ENCODE data around the gene TMEM196. TPM values are rescaled to one million over a fixed set of nuclear protein-coding genes. Genes with fewer than 3 reads are reported as not detected.

The TMEM196 gene
- total RNA-seq, 1 donor from 2014 or later, result not detected

DNA sequence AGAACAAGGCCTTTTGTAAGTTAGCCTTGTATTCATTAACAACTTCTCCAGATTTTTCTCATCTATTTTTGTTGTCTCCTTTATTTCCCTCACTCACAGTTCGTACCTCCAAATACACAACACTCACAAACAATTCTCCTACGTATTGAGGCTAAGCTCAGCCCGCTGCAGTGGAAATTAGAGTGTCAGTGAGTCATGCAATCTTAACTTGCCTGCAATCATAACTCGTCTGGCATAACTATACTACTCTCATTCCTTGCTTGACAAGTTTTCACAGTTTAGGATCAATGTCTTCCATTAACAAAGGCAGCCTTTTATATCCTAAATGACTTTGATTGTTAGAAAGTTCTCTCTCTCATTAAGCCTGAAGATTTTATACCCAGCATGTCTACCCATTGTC lies 23.8 kb downstream of the TMEM196 start:
- intact Hi-C loops (cut with micrococcal nuclease), result loop anchor here (10.0 kb wide), 1 partner anchor 565 kb away; no protein-coding TSS in a partner anchor
- Mint-ChIP-seq H3K27ac (no peak overlapping the region), H3K4me1 (ENCODE audit: low read depth) (no peaks in the 10 kb centered on the region), H3K4me3 (ENCODE audit: low read depth) (no peak overlapping the region), H3K9me3 (no peaks in the 10 kb centered on the region), H3K36me3 (ENCODE audit: low read depth) (no peaks in the 10 kb centered on the region), H3K27me3 (ENCODE audit: low read depth) (no peaks in the 10 kb centered on the region)
- no peak for DNase-seq (ENCODE audit: low spot score)

DNA sequence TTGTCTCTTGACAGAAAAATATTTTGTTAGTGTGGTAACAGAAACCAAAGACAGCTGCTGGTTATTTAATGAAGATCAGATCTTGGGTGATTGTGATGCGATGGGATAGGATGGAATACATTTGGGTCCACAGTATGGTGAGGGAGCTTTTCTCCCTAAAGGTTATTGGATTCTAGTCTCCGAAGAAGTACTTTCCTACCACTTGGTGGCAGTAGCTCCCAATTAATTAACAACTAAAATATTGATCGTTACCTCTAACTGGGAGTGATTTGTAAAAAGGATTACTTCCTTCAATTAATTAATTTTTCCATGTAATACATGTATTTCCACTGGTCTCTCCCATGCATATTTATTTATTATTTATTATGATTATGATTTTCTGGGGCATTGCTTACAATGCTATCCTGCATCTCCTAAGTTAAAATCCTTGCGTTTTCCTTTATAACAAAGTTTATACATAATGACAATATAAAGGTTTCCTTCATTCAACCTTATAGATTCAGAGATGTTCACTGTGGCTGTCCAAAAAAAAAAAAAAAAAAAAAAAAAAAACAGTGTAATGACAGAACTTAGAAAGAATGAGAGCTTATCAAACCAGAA lies 25.6 kb downstream of the TMEM196 start:
- no peak overlapping the region for H3K27ac Mint-ChIP-seq
- H3K4me3 Mint-ChIP-seq (ENCODE audit: low read depth), result no peak overlapping the region
- intact Hi-C loops (cut with micrococcal nuclease), result loop anchor here (10.0 kb wide), 1 partner anchor 567 kb away; no protein-coding TSS in a partner anchor
- no peaks in the 10 kb centered on the region for H3K9me3 Mint-ChIP-seq
- no peaks in the 10 kb centered on the region for H3K27me3 Mint-ChIP-seq (ENCODE audit: low read depth)
- no peaks in the 10 kb centered on the region for H3K36me3 Mint-ChIP-seq (ENCODE audit: low read depth)
- no peak for DNase-seq (ENCODE audit: low spot score)
- H3K4me1 Mint-ChIP-seq (ENCODE audit: low read depth), result no peaks in the 10 kb centered on the region

DNA sequence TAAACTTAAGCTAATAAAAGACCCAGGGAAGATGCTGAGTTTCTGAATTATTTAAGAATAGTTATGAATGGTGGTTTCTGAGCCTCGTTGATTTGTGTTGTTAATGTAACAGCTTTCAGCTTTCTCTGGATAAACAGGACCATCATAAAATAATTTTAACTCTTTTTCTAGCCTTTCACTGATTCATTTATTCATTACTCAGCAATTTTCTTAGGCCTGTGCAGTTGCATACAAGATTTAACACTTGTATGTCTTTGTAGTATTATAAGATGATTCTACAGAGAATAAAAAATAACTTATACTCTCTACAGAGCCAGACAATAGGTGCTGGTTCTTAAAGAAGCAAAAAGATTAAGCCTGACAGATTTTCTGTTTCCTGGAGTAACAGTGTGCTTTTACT lies 29.3 kb downstream of the TMEM196 start:
- H3K9me3 Mint-ChIP-seq, result no peaks in the 10 kb centered on the region
- intact Hi-C loops (cut with micrococcal nuclease), result loop anchor here (10.0 kb wide), 1 partner anchor 571 kb away; no protein-coding TSS in a partner anchor
- H3K27me3 Mint-ChIP-seq (ENCODE audit: low read depth), result no peaks in the 10 kb centered on the region
- H3K4me3 Mint-ChIP-seq (ENCODE audit: low read depth), result no peak overlapping the region
- H3K36me3 Mint-ChIP-seq (ENCODE audit: low read depth), result no peaks in the 10 kb centered on the region
- no peak overlapping the region for H3K27ac Mint-ChIP-seq
- H3K4me1 Mint-ChIP-seq (ENCODE audit: low read depth), result no peaks in the 10 kb centered on the region
- no peak for DNase-seq (ENCODE audit: low spot score)

DNA sequence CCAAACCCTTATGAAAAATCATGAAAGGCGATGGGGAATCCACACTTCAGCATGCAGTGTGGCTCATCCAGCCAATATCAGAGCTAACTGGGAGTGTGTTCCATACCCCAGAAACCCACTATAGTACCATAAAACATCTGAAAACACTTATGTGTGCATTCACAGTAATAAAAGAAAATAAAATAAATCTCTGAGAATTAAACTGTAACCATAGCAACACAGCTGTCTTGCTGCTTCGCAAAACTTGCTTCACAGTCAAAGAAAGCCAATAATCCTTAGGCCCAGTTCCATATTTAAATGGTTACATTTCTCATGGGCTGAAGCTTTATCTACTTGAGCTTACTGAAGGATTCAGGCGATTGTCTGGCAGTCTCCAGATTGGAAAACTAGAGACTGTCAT lies 44.7 kb downstream of the TMEM196 start:
- no peak overlapping the region for H3K27ac Mint-ChIP-seq
- no peaks in the 10 kb centered on the region for H3K36me3 Mint-ChIP-seq (ENCODE audit: low read depth)
- no peak overlapping the region for H3K4me3 Mint-ChIP-seq (ENCODE audit: low read depth)
- intact Hi-C loops (cut with micrococcal nuclease), result no loop called here
- peaks cover 2% of the 10 kb centered on the region for H3K27me3 Mint-ChIP-seq (ENCODE audit: low read depth)
- DNase-seq (ENCODE audit: low spot score), result no peak
- H3K4me1 Mint-ChIP-seq (ENCODE audit: low read depth), result no peaks in the 10 kb centered on the region
- H3K9me3 Mint-ChIP-seq, result no peaks in the 10 kb centered on the region

DNA sequence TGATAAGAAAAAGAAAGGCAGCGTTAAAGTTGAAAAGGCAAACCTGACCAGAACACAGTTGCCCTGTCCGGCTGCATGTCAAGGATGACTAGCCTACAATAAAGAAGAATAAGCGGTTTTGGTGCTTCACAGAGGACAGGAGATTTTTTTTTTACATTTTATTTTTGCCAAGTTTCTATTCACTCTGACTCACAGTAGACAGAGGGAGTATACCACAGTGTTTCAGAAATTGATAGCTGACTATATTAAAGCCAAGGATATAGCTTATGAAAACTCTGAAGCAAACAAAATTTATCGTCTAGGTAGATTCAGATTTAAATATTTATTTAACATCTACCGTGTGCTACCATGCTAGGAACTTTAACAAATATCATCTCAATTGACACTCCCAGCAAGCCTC lies 47.6 kb downstream of the TMEM196 start:
- no peaks in the 10 kb centered on the region for H3K36me3 Mint-ChIP-seq (ENCODE audit: low read depth)
- H3K4me3 Mint-ChIP-seq (ENCODE audit: low read depth), result no peak overlapping the region
- no peaks in the 10 kb centered on the region for H3K9me3 Mint-ChIP-seq
- DNase-seq (ENCODE audit: low spot score), result no peak
- no peak overlapping the region for H3K27ac Mint-ChIP-seq
- peaks cover 2% of the 10 kb centered on the region for H3K27me3 Mint-ChIP-seq (ENCODE audit: low read depth)
- intact Hi-C loops (cut with micrococcal nuclease), result no loop called here
- no peaks in the 10 kb centered on the region for H3K4me1 Mint-ChIP-seq (ENCODE audit: low read depth)

DNA sequence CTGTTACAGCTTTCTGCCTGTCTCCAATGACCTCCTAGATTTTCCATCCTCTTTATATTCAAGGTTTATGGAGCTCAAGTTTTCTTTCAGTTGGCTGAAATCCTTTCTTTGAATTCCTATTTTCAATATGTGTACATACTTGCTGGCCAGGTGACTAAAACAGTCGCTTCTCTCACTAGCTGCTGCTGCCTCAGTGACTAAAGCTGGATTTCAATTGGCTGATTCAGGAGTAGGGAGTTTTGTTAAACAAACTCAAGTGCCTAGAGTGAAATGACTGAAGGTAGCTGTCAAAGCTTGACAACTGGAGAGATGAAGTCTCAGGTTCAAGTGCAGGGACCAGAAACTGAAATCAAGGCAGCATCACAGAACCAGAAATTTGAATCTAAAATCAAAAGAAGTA lies 57.9 kb downstream of the TMEM196 start:
- no peak overlapping the region for H3K4me3 Mint-ChIP-seq (ENCODE audit: low read depth)
- no peak overlapping the region for H3K27ac Mint-ChIP-seq
- H3K4me1 Mint-ChIP-seq (ENCODE audit: low read depth), result peaks cover 1% of the 10 kb centered on the region
- DNase-seq (ENCODE audit: low spot score), result no peak
- no peaks in the 10 kb centered on the region for H3K36me3 Mint-ChIP-seq (ENCODE audit: low read depth)
- no peaks in the 10 kb centered on the region for H3K9me3 Mint-ChIP-seq
- intact Hi-C loops (cut with micrococcal nuclease), result no loop called here
- H3K27me3 Mint-ChIP-seq (ENCODE audit: low read depth), result peaks cover 10% of the 10 kb centered on the region

DNA sequence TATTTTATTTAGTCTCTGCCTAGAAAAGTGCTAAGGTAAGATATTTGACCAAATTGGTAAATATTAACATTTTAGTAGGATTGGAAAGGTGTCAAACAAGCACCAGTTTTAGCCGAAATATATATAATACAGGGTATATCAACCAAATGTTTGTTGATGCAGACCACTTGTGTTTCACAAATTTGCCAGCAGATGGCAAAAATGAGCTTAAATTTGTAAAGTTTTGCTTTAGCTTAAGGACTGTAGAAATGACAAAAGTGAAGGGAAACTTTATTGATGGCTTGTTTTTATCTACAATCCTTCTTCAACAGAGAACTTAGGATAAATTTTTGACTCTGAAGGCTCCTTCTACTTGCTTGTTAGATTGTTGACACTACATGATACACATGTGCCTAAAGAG lies 59.7 kb downstream of the TMEM196 start:
- H3K4me3 Mint-ChIP-seq (ENCODE audit: low read depth), result no peak overlapping the region
- intact Hi-C loops (cut with micrococcal nuclease), result loop anchor here (1.0 kb wide), 1 partner anchor 885 kb away; no protein-coding TSS in a partner anchor
- H3K9me3 Mint-ChIP-seq, result no peaks in the 10 kb centered on the region
- H3K36me3 Mint-ChIP-seq (ENCODE audit: low read depth), result no peaks in the 10 kb centered on the region
- peaks cover 10% of the 10 kb centered on the region for H3K27me3 Mint-ChIP-seq (ENCODE audit: low read depth)
- DNase-seq (ENCODE audit: low spot score), result no peak
- H3K4me1 Mint-ChIP-seq (ENCODE audit: low read depth), result peaks cover 13% of the 10 kb centered on the region
- no peak overlapping the region for H3K27ac Mint-ChIP-seq

DNA sequence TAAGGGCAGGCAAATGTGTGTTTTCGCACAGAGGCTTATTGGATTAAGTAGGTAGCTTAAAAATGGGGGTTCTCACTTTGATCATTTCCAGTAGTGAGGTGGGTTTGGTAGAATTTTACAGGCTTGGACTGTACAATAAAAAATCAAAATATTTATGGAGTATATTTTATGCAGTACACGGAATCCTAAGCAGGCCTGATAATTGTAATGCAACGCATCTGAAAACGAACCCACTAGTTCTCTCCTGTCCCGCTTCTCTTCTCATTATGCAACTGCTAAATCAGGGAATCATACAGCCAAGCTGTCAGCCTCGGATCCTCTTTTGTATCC lies 64.2 kb downstream of the TMEM196 start:
- DNase-seq (ENCODE audit: low spot score), result no peak
- Mint-ChIP-seq H3K9me3 (no peaks in the 10 kb centered on the region), H3K27ac (peak overlapping the region; percentile 88), H3K4me1 (ENCODE audit: low read depth) (peaks cover 40% of the 10 kb centered on the region), H3K27me3 (ENCODE audit: low read depth) (peaks cover 8% of the 10 kb centered on the region), H3K4me3 (ENCODE audit: low read depth) (peak overlapping the region; percentile 93), H3K36me3 (ENCODE audit: low read depth) (peaks cover 7% of the 10 kb centered on the region)
- intact Hi-C loops (cut with micrococcal nuclease), result loop anchor here (1.0 to 10.0 kb wide), 4 partner anchors 32 to 1646 kb away; partner anchors contain the start of gene ITGB8

DNA sequence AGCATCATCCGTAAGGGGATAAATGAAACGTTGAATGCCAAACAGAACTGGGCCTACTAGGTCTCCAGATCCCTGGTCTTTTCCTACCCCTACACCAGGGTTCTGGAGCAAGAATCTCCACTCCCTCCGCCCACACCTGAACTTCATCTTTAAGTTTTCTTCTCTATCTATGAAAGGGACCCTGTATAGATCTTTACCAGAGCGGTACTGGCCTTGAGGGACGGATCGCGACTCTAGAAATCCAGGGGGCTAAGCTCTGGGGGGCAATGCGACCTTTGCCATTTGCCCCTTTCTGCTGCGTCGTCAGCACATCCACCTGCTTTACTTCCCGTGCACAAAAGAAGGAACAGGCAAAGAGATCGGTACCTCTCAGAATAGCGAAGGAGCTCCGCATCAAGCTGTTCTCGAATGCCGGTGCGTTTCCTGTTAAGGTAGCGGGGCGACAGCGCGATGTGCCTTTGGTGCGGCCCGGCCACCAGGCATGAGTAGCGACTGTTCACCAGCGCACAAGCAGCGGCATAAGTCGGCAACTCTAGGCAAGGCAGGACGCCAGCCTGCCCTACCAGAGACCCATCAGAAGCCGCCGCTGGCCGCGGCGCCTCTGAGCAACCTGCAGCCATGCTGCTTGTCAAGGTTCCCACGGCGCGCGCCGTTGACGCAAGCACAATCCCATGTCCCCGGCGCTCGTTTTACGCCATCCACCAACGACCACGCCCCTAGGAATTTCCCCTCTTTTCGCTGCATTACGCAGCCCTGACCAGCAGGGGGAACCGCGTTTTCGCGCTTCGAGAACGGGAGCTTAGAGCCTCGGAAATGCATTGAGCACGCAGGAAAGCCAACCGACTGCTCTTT lies 64.8 kb downstream of the TMEM196 start, which contains the start of gene POLR1F:
TSS of gene POLR1F (minus strand) at position 641 of the 852 bp plus-strand sequence. CDS start at position 620, 21 bp downstream.
- Mint-ChIP-seq H3K9me3 (no peaks in the 10 kb centered on the region), H3K4me1 (ENCODE audit: low read depth) (peaks cover 39% of the 10 kb centered on the region), H3K36me3 (ENCODE audit: low read depth) (peaks cover 11% of the 10 kb centered on the region), H3K4me3 (ENCODE audit: low read depth) (peak within 1 kb of the TSS; percentile 93), H3K27me3 (ENCODE audit: low read depth) (peaks cover 8% of the 10 kb centered on the region), H3K27ac (peak within 1 kb of the TSS; percentile 88)
- peak; percentile 93 for DNase-seq (ENCODE audit: low spot score)
- intact Hi-C loops (cut with micrococcal nuclease), result loop anchor here (1.0 to 10.0 kb wide), 4 partner anchors 32 to 1646 kb away; partner anchors contain the start of gene ITGB8

DNA sequence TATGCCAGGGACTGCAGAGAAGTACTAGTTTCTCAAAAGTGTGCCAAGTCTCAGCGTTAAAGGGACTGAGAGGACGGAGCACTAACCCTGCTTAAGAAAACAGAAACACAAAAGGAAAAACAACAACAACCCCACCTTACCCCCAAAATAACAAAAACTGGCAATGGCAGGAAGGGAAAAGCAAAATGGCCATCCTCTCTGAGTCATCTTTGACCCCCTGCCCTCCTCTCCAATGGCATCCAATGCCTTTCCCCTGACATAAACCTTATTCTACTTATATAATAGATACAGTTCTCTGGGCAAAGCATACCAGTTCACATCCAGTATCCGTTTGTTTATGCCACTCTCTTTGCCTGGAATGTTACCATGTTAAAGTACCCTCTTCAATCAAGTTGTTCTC lies 66.2 kb downstream of the TMEM196 start:
- peaks cover 39% of the 10 kb centered on the region for H3K4me1 Mint-ChIP-seq (ENCODE audit: low read depth)
- DNase-seq (ENCODE audit: low spot score), result no peak
- H3K9me3 Mint-ChIP-seq, result no peaks in the 10 kb centered on the region
- no peak overlapping the region for H3K27ac Mint-ChIP-seq
- H3K4me3 Mint-ChIP-seq (ENCODE audit: low read depth), result peak overlapping the region; percentile 93
- H3K36me3 Mint-ChIP-seq (ENCODE audit: low read depth), result peaks cover 20% of the 10 kb centered on the region
- intact Hi-C loops (cut with micrococcal nuclease), result loop anchor here (10.0 kb wide), 2 partner anchors 628 to 1648 kb away; partner anchors contain the start of gene ITGB8
- peaks cover 8% of the 10 kb centered on the region for H3K27me3 Mint-ChIP-seq (ENCODE audit: low read depth)

DNA sequence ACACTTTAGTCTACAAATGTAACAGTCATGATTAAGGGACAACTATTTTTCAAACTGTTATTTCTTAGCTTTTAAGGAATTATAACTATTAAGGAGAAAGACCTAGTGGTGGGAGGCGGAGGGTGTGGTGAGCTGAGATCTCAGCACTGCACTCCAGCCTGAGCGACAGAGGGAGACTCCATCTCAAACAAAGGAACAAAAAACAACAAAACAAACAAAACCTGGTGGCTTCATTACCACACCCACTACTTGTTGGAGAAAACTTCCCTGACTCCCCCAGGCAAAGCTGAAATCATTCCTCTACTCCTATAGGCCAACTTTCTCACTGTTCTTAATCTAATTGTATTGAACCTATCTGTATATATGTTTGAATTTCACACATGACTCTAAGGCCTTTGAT lies 67.8 kb downstream of the TMEM196 start:
- H3K4me1 Mint-ChIP-seq (ENCODE audit: low read depth), result peaks cover 39% of the 10 kb centered on the region
- intact Hi-C loops (cut with micrococcal nuclease), result loop anchor here (10.0 kb wide), 2 partner anchors 629 to 1649 kb away; partner anchors contain the start of gene ITGB8
- no peak overlapping the region for H3K27ac Mint-ChIP-seq
- H3K27me3 Mint-ChIP-seq (ENCODE audit: low read depth), result no peaks in the 10 kb centered on the region
- H3K36me3 Mint-ChIP-seq (ENCODE audit: low read depth), result peaks cover 25% of the 10 kb centered on the region
- no peak overlapping the region for H3K4me3 Mint-ChIP-seq (ENCODE audit: low read depth)
- no peak for DNase-seq (ENCODE audit: low spot score)
- no peaks in the 10 kb centered on the region for H3K9me3 Mint-ChIP-seq

DNA sequence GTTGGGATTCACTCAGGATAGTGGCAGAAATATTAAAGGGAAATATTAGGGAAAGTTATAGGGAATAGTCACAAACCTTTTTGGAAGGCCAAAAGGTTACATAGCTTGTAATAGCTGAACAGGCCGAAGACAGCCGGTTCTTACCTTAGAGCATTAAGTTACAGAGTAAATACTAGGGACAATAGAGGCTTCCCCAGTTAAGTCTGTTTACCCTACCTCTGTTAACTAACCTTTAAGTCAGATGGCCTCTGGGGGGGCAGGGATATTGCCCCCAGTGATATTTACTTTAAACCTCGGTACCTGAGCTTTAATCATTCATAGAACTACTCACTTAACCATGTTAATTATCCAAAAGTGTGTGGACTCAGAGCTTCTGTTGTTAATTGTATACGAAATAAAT lies 71.9 kb downstream of the TMEM196 start:
- intact Hi-C loops (cut with micrococcal nuclease), result loop anchor here (10.0 kb wide), 2 partner anchors 633 to 1653 kb away; partner anchors contain the start of gene ITGB8
- Mint-ChIP-seq H3K4me1 (ENCODE audit: low read depth) (peaks cover 14% of the 10 kb centered on the region), H3K27me3 (ENCODE audit: low read depth) (no peaks in the 10 kb centered on the region), H3K36me3 (ENCODE audit: low read depth) (peaks cover 48% of the 10 kb centered on the region), H3K9me3 (no peaks in the 10 kb centered on the region), H3K27ac (no peak overlapping the region), H3K4me3 (ENCODE audit: low read depth) (no peak overlapping the region)
- DNase-seq (ENCODE audit: low spot score), result no peak

DNA sequence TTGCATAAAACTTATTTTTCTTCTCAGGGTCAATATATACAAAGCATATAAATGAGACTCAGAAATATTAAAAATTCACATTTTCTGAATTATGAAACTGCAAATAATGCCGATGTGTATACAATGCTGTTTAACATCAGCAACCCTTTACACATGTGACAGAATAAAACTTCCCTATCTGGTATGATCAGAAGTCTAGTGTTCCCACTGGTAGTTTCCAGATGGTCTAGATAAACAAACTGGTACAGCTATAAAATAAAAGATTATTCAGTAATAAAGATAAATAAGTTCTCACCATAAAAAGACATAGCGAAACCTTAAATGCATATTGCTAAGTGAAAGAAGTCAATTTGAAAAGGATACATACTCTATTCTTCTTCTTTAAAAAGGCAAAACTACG lies 72.5 kb downstream of the TMEM196 start:
- no peaks in the 10 kb centered on the region for H3K9me3 Mint-ChIP-seq

More for the DNA sequence above, 72.5 kb downstream of the TMEM196 start:
- Mint-ChIP-seq H3K4me1 (ENCODE audit: low read depth) (peaks cover 10% of the 10 kb centered on the region), H3K27me3 (ENCODE audit: low read depth) (no peaks in the 10 kb centered on the region), H3K27ac (no peak overlapping the region), H3K4me3 (ENCODE audit: low read depth) (no peak overlapping the region), H3K36me3 (ENCODE audit: low read depth) (peaks cover 48% of the 10 kb centered on the region)
- DNase-seq (ENCODE audit: low spot score), result no peak
- intact Hi-C loops (cut with micrococcal nuclease), result loop anchor here (10.0 kb wide), 2 partner anchors 634 to 1654 kb away; partner anchors contain the start of gene ITGB8
